Uterus (tissue), 4 donors: ENCODE results near the gene PSAP. TPM values are rescaled to one million over a fixed set of nuclear protein-coding genes. Genes with fewer than 3 reads are reported as not detected.

ENCODE experiments used
- DNase-seq, 2 donors: peaks; one replicate each; pipeline ENCODE4 v3.0.0-alpha.2; 2019 to 2020
- H3K27ac ChIP-seq, 2 donors: fragments of 200-600 bp; sonication (generic); 1 replicate in 1 of 2; 2 replicates in 1 of 2; pipeline ENCODE4 v1.5.1; 2016 to 2018
- H3K27me3 ChIP-seq, 2 donors: fragments of 200-600 bp; sonication (generic); one replicate each; pipeline ENCODE4 v1.5.1; 2018 to 2019; ENCODE audit warnings: control low read depth in 1 of 2
- H3K36me3 ChIP-seq, 2 donors: fragments of 200-600 bp; sonication (generic); one replicate each; pipeline ENCODE4 v1.5.1; 2019; ENCODE audit warnings: control low read depth in 1 of 2
- H3K4me1 ChIP-seq, 2 donors: fragments of 200-600 bp; sonication (generic); one replicate each; pipeline ENCODE4 v1.5.1; 2018 to 2019; ENCODE audit warnings: control low read depth in 1 of 2
- H3K4me3 ChIP-seq, 2 donors: fragments of 200-600 bp; sonication (generic); 1 replicate in 1 of 2; 2 replicates in 1 of 2; pipeline ENCODE4 v1.5.1; 2018 to 2019; ENCODE audit warnings: mild to moderate bottlenecking in 1 of 2
- H3K9me3 ChIP-seq, 2 donors: fragments of 200-600 bp; sonication (generic); one replicate each; pipeline ENCODE4 v1.5.1; 2019; ENCODE audit warnings: control low read depth in 1 of 2
- POLR2A ChIP-seq, 2 donors: fragments of 450-650 bp; IDR thresholded peaks; one replicate each; pipeline ENCODE4 v1.6.1; 2016; ENCODE audit warnings: antibody characterized with exemption in 2 of 2, mild to moderate bottlenecking in 1 of 2, moderate library complexity in 1 of 2
- intact Hi-C: fragments of 100-400 bp; cut with DNase I; formaldehyde crosslinking; loops from one replicate; pipeline ENCODE4 v1.15.1; 2023; ENCODE audit warnings: low total_unique reads
- total RNA-seq, 4 donors: library from RNA; depleted of rRNA in 3 of 4; stranded (reverse); fragments of >200 nt in 3 of 4; gene quantifications; one replicate each; pipeline versions ENCODE4 v1.1.0 to v1.2.4, GENCODE V29; 2014 to 2023
- TF ChIP-seq, protein P1 (sequence below), 4 experiments: fragments of 200-600 bp in 2 of 4; fragments of 450-650 bp in 2 of 4; sonication (generic) in 2 of 4; IDR thresholded peaks; one replicate each; pipeline ENCODE4 v1.5.1; 2016 to 2019; ENCODE audit warnings: antibody characterized with exemption in 4 of 4, mild to moderate bottlenecking in 2 of 4, moderate library complexity in 1 of 4
- donor health status: DM: yes; HTN: yes; CAD: no.

PSAP gene
- total RNA-seq, 4 donors from 2014 or later = 603 to 903 (median 759) TPM

DNA sequence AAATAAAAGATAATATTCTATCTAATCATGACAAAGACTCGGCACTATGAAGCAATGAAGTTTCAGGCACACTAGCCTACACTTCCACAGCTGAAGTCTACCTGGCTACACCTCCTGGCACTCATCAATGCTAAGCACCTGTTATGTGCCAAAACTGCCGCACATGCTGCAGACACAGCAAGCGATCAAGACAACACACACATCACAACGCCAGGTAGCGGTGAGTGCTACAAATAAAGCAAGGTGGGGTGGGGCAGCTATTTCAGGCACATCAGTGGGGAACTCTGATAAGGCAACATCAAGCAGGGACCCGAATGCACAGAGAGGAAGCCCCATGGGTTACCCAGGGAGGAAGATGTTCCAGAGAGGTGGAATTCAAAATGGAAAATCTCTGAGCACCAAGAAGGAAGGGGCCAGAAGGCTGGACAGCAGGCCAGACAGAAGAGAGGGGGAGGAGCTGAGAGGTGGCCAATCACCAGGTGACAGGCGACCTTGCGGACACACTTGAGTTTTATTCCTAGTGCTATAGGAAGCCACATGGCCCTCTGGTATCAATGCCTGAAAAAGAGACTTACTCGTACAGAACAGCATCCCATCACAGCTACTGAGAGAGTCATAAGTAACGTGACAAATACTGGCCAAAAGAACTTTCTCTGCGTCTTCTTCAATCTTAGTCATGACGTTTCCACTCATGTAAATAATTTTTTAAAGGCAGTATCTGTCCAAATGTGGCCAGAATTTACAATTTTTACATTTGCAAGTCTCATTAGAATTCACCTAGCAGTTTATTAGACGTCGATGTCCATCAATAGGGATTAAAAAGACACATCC is 8.0 kb downstream of the PSAP start:
- TF ChIP-seq POLR2A (IDR thresholded peaks at IDR 0.05) = no peak
- TF ChIP-seq, protein P1, sequence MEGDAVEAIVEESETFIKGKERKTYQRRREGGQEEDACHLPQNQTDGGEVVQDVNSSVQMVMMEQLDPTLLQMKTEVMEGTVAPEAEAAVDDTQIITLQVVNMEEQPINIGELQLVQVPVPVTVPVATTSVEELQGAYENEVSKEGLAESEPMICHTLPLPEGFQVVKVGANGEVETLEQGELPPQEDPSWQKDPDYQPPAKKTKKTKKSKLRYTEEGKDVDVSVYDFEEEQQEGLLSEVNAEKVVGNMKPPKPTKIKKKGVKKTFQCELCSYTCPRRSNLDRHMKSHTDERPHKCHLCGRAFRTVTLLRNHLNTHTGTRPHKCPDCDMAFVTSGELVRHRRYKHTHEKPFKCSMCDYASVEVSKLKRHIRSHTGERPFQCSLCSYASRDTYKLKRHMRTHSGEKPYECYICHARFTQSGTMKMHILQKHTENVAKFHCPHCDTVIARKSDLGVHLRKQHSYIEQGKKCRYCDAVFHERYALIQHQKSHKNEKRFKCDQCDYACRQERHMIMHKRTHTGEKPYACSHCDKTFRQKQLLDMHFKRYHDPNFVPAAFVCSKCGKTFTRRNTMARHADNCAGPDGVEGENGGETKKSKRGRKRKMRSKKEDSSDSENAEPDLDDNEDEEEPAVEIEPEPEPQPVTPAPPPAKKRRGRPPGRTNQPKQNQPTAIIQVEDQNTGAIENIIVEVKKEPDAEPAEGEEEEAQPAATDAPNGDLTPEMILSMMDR (IDR thresholded peaks at IDR 0.05) = no peak
- intact Hi-C loops = no loop called here
- peaks cover 2 to 14% of the 10 kb centered on the region in 2 donors for H3K4me1 ChIP-seq

DNA sequence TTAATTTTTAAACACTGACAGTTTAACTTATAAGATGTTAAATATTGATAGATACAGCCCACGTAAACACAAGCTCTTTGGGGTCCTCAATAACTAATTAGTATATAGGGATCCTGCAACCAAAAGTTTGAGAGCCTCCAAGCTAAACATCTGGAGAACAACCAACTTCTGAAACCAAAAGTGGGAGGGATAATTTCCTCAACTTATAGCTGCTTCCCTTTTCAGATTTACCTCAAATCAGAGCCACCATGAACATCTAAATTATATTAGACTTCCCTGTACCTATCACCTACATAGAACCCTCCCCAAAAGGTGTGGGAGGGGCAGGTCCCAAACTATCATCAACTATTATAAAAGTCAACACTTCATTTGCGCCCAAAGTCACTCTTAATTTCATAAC is 8.6 kb downstream of the PSAP start:
- no peak for DNase-seq
- H3K4me1 ChIP-seq = peaks cover 8 to 21% of the 10 kb centered on the region in 2 donors
- H3K27me3 ChIP-seq = no peaks in the 10 kb centered on the region
- H3K9me3 ChIP-seq = no peaks in the 10 kb centered on the region
- no peak overlapping the region for H3K27ac ChIP-seq
- no peak overlapping the region for H3K4me3 ChIP-seq
- no peaks in the 10 kb centered on the region for H3K36me3 ChIP-seq
- TF ChIP-seq, protein P1 (IDR thresholded peaks at IDR 0.05) = no peak
- TF ChIP-seq POLR2A (IDR thresholded peaks at IDR 0.05) = no peak
- intact Hi-C loops = no loop called here

More for the DNA sequence above, 8.0 kb downstream of the PSAP start:
- DNase-seq = no peak
- no peaks in the 10 kb centered on the region for H3K27me3 ChIP-seq
- H3K36me3 ChIP-seq = no peaks in the 10 kb centered on the region
- H3K4me3 ChIP-seq = no peak overlapping the region
- H3K9me3 ChIP-seq = no peaks in the 10 kb centered on the region
- peak overlapping the region in 1 of 2 donors; percentile 5 for H3K27ac ChIP-seq

DNA sequence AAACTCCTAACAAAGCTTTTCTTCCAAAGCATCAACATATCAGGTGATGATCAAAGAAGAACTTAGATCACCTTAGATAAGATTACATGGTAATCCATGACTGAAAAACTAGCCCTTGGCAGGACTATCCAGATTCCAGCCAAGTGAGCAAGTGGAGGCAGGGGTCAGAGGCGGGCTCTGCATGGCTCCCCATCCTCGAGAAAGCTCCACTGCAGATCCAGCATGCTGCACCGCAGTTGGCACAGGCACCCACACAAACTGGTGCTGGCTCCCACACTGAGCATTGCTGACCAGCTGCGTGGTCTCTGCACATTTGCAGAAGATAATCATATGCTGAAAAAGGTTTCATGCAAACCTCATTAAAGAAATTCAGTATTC is 10.1 kb downstream of the PSAP start:
- DNase-seq = no peak
- no peak overlapping the region for H3K4me3 ChIP-seq
- peaks cover 9 to 21% of the 10 kb centered on the region in 2 donors for H3K4me1 ChIP-seq
- H3K9me3 ChIP-seq = no peaks in the 10 kb centered on the region
- TF ChIP-seq, protein P1 (IDR thresholded peaks at IDR 0.05) = no peak
- H3K36me3 ChIP-seq = no peaks in the 10 kb centered on the region
- H3K27me3 ChIP-seq = no peaks in the 10 kb centered on the region
- intact Hi-C loops = no loop called here
- peak overlapping the region; percentile 77 to 78 for H3K27ac ChIP-seq

DNA sequence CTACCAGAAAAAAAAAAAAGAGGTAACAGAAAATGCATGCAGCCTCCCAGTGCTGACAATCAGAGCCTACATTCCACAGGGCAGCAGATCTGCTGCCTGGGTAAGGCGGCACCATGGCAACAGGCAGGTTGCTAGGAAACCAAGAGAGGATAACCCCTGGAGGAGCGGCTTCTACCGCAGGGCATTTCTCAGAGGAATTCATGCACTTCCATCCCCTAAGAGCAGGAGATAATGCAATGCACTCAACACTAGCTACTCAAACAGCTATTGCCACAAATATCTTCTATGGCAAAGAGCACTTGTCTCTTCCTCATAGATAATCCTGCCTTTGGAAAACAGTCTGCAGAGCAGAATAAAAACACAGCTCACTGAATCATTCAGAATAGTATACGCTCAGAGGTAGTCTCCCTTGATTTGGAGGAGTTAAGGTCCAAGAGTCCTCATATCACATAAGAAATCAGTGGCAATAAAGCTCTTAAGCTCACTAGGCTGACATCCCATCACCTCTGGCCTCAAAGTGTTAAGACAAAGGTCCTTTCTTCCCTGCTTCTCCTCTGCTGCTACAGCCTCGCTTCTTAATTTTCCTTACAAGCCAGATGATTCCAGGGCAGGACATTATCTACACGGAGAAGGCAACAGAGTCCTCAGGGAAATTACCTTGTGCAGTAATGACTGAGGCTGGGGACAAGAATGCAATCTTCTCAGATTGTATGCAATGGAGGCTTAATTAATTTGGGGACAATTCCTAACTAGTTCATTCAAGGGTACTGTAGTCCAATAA is 10.7 kb downstream of the PSAP start:
- no peaks in the 10 kb centered on the region for H3K9me3 ChIP-seq
- TF ChIP-seq POLR2A (IDR thresholded peaks at IDR 0.05) = no peak
- TF ChIP-seq, protein P1 (IDR thresholded peaks at IDR 0.05) = no peak
- H3K36me3 ChIP-seq = no peaks in the 10 kb centered on the region
- H3K27me3 ChIP-seq = no peaks in the 10 kb centered on the region
- peak; percentile 73 to 78 for DNase-seq
- intact Hi-C loops = no loop called here
- peak overlapping the region; percentile 77 to 78 for H3K27ac ChIP-seq
- H3K4me3 ChIP-seq = no peak overlapping the region
- H3K4me1 ChIP-seq = peaks cover 9 to 21% of the 10 kb centered on the region in 2 donors
